Loucy (cell line): ENCODE results near the gene HNF4A.

ENCODE experiments used
- H2AFZ ChIP-seq: fragments of 200-600 bp; sonication (generic); 2 replicates; pipeline ENCODE4 v1.6.0; 2016; ENCODE audit warnings: antibody characterized with exemption, mild to moderate bottlenecking, low read length, moderate library complexity
- H3F3A ChIP-seq: fragments of 200-600 bp; 2 replicates; pipeline ENCODE4 v1.6.0; 2016; ENCODE audit warnings: antibody characterized with exemption, low read depth, mild to moderate bottlenecking
- H3K27me3 ChIP-seq: fragments of 200-600 bp; sonication (generic); 2 replicates; pipeline ENCODE4 v1.6.1; 2014; ENCODE audit warnings: low read length, mild to moderate bottlenecking; ENCODE audit not compliant: insufficient read depth, poor library complexity, severe bottlenecking
- H3K36me3 ChIP-seq: fragments of 200-600 bp; sonication (generic); 2 replicates; pipeline ENCODE4 v1.6.1; 2016; ENCODE audit warnings: low read length; ENCODE audit not compliant: insufficient read depth
- H3K4me1 ChIP-seq: fragments of 200-600 bp; sonication (generic); 2 replicates; pipeline ENCODE4 v1.5.1; 2014; ENCODE audit warnings: low read length, mild to moderate bottlenecking; ENCODE audit not compliant: insufficient read depth, poor library complexity, severe bottlenecking
- H3K4me2 ChIP-seq: fragments of 200-600 bp; sonication (generic); 2 replicates; pipeline ENCODE4 v1.6.0; 2014; ENCODE audit warnings: antibody characterized with exemption, low read length, low read depth, mild to moderate bottlenecking; ENCODE audit not compliant: poor library complexity, severe bottlenecking
- H3K4me3 ChIP-seq: fragments of 200-600 bp; sonication (generic); 2 replicates; pipeline ENCODE4 v1.5.1; 2014; ENCODE audit warnings: low read length, mild to moderate bottlenecking, mixed read lengths; ENCODE audit not compliant: poor library complexity, severe bottlenecking
- H3K79me2 ChIP-seq: fragments of 200-600 bp; sonication (generic); 2 replicates; pipeline ENCODE4 v1.6.1; 2014; ENCODE audit warnings: low read length; ENCODE audit not compliant: insufficient read depth
- H3K9ac ChIP-seq: fragments of 200-600 bp; sonication (generic); 2 replicates; pipeline ENCODE4 v1.6.0; 2014; ENCODE audit warnings: mild to moderate bottlenecking, low read depth, low read length, moderate library complexity; ENCODE audit not compliant: poor library complexity, severe bottlenecking
- H3K9me2 ChIP-seq: fragments of 200-600 bp; sonication (generic); replicated peaks from 2 replicates; pipeline ENCODE4 v1.6.1; 2016; ENCODE audit warnings: low read depth, low read length, mixed read lengths
- H3K9me3 ChIP-seq: fragments of 200-600 bp; sonication (generic); 2 replicates; pipeline ENCODE4 v1.6.1; 2014; ENCODE audit warnings: mild to moderate bottlenecking, antibody characterized with exemption, low read length, low read depth; ENCODE audit not compliant: insufficient read depth
- H4K20me1 ChIP-seq: fragments of 200-600 bp; sonication (generic); 2 replicates; pipeline ENCODE4 v1.6.0; 2014; ENCODE audit warnings: antibody characterized with exemption, low read length, mild to moderate bottlenecking; ENCODE audit not compliant: insufficient read depth, poor library complexity, severe bottlenecking
- EZH2phosphoT487 ChIP-seq: fragments of 200-600 bp; IDR thresholded peaks from 2 replicates; pipeline ENCODE4 v1.6.1; 2018; ENCODE audit warnings: antibody characterized with exemption, mild to moderate bottlenecking, moderate library complexity, borderline replicate concordance
- TF ChIP-seq, protein P1 (sequence below): fragments of 200-600 bp; sonication (generic); conservative IDR thresholded peaks from 2 replicates; pipeline ENCODE4 v1.5.1; 2014; ENCODE audit warnings: mild to moderate bottlenecking, antibody characterized with exemption, low read length

Gene HNF4A

DNA sequence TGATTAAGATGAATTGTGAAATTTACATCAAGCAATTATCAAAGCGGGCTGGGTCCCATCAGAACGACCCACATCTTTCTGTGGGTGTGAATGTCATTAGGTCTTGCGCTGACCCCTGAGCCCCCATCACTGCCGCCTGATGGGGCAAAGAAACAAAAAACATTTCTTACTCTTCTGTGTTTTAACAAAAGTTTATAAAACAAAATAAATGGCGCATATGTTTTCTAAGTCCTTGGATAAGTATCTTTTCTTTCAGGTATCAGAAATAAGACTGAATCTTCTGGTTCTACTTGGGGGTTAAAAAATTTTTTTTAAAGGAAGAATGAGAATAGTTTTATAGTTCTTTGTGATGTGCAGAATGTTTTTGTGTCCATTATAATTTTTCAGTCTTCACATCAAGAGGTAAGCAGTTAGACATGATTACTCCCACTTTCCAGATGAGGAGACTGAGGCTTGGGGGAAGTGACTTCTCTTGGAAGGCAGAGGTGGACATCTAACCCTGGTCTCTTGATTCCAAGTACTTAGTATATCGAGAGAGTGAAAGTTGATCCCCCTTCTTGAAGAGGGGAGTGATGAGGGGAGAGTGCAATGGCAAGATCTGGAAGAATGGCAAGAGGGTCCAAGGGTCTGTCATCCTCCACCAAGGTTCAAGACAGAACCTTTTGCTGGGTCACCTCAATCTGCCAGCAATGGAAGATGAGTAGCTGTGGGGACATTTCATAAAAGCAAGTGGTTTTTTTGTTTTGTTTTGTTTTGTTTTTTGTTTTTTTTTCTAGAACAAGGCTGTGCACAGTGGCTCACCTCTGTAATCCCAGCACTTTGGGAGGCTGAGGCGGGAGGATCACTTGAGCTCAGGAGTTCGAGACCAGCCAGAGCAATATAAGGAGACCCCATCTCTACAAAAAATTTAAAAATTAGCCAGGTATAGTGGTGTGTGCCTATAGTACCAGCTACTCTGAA is 77.4 kb downstream of the HNF4A start:
- H3K79me2 ChIP-seq = no peaks in the 10 kb centered on the region
- TF ChIP-seq EZH2phosphoT487 = no peak
- TF ChIP-seq, protein P1, sequence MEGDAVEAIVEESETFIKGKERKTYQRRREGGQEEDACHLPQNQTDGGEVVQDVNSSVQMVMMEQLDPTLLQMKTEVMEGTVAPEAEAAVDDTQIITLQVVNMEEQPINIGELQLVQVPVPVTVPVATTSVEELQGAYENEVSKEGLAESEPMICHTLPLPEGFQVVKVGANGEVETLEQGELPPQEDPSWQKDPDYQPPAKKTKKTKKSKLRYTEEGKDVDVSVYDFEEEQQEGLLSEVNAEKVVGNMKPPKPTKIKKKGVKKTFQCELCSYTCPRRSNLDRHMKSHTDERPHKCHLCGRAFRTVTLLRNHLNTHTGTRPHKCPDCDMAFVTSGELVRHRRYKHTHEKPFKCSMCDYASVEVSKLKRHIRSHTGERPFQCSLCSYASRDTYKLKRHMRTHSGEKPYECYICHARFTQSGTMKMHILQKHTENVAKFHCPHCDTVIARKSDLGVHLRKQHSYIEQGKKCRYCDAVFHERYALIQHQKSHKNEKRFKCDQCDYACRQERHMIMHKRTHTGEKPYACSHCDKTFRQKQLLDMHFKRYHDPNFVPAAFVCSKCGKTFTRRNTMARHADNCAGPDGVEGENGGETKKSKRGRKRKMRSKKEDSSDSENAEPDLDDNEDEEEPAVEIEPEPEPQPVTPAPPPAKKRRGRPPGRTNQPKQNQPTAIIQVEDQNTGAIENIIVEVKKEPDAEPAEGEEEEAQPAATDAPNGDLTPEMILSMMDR = no peak
- H3F3A ChIP-seq = no peaks in the 10 kb centered on the region
- no peaks in the 10 kb centered on the region for H3K9me2 ChIP-seq
- no peak overlapping the region for H3K9ac ChIP-seq
- H3K36me3 ChIP-seq = no peaks in the 10 kb centered on the region
- H4K20me1 ChIP-seq = no peaks in the 10 kb centered on the region
- H3K4me1 ChIP-seq = no peaks in the 10 kb centered on the region
- H3K4me2 ChIP-seq = no peak overlapping the region
- no peaks in the 10 kb centered on the region for H3K9me3 ChIP-seq
- no peak overlapping the region for H2AFZ ChIP-seq
- H3K27me3 ChIP-seq = no peaks in the 10 kb centered on the region
- H3K4me3 ChIP-seq = no peak overlapping the region

DNA sequence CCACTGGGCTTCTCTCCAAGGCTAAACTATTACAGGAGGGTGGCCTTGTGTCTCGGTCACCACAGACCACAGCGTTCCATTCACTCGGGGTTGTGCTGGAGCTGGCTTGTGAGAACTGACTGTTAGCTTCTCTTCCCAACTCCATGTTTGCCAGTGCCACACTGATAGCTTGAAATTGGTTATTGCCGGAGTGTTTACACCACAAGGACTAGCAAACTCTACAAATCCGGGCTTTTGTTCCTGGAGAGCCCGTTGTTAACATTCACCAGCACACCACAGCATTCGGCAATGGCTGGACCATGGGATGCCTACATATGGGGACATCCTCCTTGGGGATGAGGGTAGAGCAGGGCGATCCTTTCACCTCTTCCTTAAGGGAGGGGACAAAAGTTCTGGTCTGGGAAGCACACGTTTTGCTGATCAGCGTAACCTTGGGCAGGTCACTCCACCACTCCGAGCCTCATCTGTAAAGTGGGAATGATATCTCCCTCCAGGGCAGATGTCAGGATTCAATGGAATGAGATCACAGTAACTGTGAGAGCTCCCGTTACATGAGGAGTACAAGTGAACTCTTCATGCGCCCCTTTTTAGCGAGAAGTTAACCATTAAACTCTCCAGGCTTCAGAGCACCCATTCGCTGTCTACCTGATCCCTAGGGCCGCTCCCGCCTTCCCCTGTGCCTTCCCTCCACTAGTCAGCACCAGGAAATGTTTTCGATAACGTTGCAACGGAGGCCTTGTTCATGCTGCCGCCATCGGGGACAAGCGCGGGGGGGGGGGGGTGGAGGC is 78.4 kb downstream of the HNF4A start:
- H3K36me3 ChIP-seq = no peaks in the 10 kb centered on the region
- H3K79me2 ChIP-seq = no peaks in the 10 kb centered on the region
- H3K9me2 ChIP-seq = no peaks in the 10 kb centered on the region
- TF ChIP-seq EZH2phosphoT487 = no peak
- TF ChIP-seq, protein P1 = no peak
- H2AFZ ChIP-seq = no peak overlapping the region
- H3K4me1 ChIP-seq = no peaks in the 10 kb centered on the region
- no peak overlapping the region for H3K9ac ChIP-seq
- H3K4me2 ChIP-seq = no peak overlapping the region
- no peaks in the 10 kb centered on the region for H3F3A ChIP-seq
- no peaks in the 10 kb centered on the region for H3K9me3 ChIP-seq
- H3K27me3 ChIP-seq = no peaks in the 10 kb centered on the region
- H3K4me3 ChIP-seq = no peak overlapping the region
- no peaks in the 10 kb centered on the region for H4K20me1 ChIP-seq

DNA sequence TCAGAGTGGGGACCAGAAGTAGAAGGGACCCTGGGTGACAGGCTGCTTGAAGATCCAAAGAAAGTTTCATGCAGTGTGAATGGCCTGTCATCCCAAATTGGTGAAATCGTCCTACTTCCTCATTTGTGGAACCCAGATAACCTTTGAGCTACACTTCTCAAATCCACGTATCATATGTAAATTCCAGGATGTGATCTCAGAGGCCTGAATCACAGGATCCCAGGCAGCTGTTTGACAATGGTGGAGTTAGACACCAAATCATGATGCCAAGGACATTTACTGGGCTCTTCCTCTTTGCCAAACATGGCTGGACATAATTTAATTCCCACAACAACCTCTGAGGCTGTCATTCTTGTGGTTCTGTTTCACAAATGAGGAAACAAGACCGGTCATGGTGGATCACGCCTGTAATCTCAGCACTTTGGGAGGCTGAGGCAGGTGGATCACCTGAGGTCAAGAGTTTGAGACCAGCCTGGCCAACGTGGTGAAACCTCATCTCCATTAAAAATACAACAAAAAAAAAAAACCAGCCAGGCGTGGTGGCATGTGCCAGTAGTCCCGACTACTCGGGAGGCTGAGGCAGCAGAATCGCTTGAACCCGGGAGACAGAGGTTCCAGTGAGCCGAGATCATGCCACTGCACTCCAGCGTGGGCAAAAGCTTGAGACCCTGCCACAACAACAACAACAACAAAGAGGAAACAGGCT is 80.3 kb downstream of the HNF4A start:
- no peaks in the 10 kb centered on the region for H4K20me1 ChIP-seq
- H3K36me3 ChIP-seq = no peaks in the 10 kb centered on the region
- no peaks in the 10 kb centered on the region for H3K9me2 ChIP-seq
- H3K9ac ChIP-seq = no peak overlapping the region
- H3K9me3 ChIP-seq = no peaks in the 10 kb centered on the region
- no peak overlapping the region for H3K4me3 ChIP-seq
- no peaks in the 10 kb centered on the region for H3K27me3 ChIP-seq
- H3K4me1 ChIP-seq = no peaks in the 10 kb centered on the region
- TF ChIP-seq EZH2phosphoT487 = no peak
- TF ChIP-seq, protein P1 = no peak
- H3K79me2 ChIP-seq = no peaks in the 10 kb centered on the region
- no peak overlapping the region for H3K4me2 ChIP-seq
- H3F3A ChIP-seq = no peaks in the 10 kb centered on the region
- no peak overlapping the region for H2AFZ ChIP-seq
